H9 (cell line): ENCODE results near the gene APOL6. TPM values are rescaled to one million over a fixed set of nuclear protein-coding genes. Genes with fewer than 3 reads are reported as not detected.

Source experiments
- DNase-seq: peaks from one replicate; pipeline ENCODE4 v3.0.0-alpha.2; 2017
- H2AFZ ChIP-seq: one replicate; pipeline ENCODE4 v1.6.1; 2013; ENCODE audit warnings: mild to moderate bottlenecking, low read length, control low read depth, moderate library complexity
- H2AK5ac ChIP-seq: 2 replicates; pipeline ENCODE4 v1.6.1; 2013; ENCODE audit warnings: low read length, control low read depth, mixed read lengths; ENCODE audit not compliant: insufficient read length
- H2BK120ac ChIP-seq: one replicate; pipeline ENCODE4 v1.6.1; 2013; ENCODE audit warnings: low read depth, mild to moderate bottlenecking, low read length, control low read depth, inconsistent platforms; ENCODE audit not compliant: poor library complexity, severe bottlenecking
- H2BK12ac ChIP-seq: 2 replicates; pipeline ENCODE4 v1.6.1; 2013; ENCODE audit warnings: low read length, control low read depth, mixed read lengths, low read depth; ENCODE audit not compliant: insufficient read length
- H2BK15ac ChIP-seq: 2 replicates; pipeline ENCODE4 v1.6.1; 2013; ENCODE audit warnings: low read depth, low read length, control low read depth
- H2BK20ac ChIP-seq: one replicate; pipeline ENCODE4 v1.6.1; 2013; ENCODE audit warnings: low read depth, mild to moderate bottlenecking, low read length, control low read depth, inconsistent platforms; ENCODE audit not compliant: poor library complexity, severe bottlenecking
- H2BK5ac ChIP-seq: 2 replicates; pipeline ENCODE4 v1.6.1; 2013; ENCODE audit warnings: low read length, control low read depth, mixed read lengths; ENCODE audit not compliant: insufficient read length
- H3K14ac ChIP-seq: 2 replicates; pipeline ENCODE4 v1.6.1; 2013; ENCODE audit warnings: low read length, control low read depth; ENCODE audit not compliant: insufficient read depth
- H3K18ac ChIP-seq: 2 replicates; pipeline ENCODE4 v1.6.1; 2013; ENCODE audit warnings: low read depth, mild to moderate bottlenecking, mixed read lengths, low read length, control low read depth; ENCODE audit not compliant: insufficient read length
- H3K23ac ChIP-seq: 2 replicates; pipeline ENCODE4 v1.6.1; 2013; ENCODE audit warnings: low read length, control low read depth, mixed read lengths, low read depth; ENCODE audit not compliant: insufficient read length
- H3K23me2 ChIP-seq: 2 replicates; pipeline ENCODE4 v1.6.1; 2013; ENCODE audit warnings: low read depth, mild to moderate bottlenecking, mixed read lengths, low read length, control low read depth; ENCODE audit not compliant: insufficient read length, poor library complexity, severe bottlenecking
- H3K27ac ChIP-seq: 2 replicates; pipeline ENCODE4 v1.5.1; 2013; ENCODE audit warnings: low read length, control low read depth, mixed read lengths, low read depth; ENCODE audit not compliant: insufficient read length
- H3K27me3 ChIP-seq: 2 replicates; pipeline ENCODE4 v1.6.1; 2013; ENCODE audit warnings: low read length, control low read depth, inconsistent platforms; ENCODE audit not compliant: insufficient read depth
- H3K4ac ChIP-seq: 2 replicates; pipeline ENCODE4 v1.6.1; 2013; ENCODE audit warnings: low read depth, mild to moderate bottlenecking, control low read depth, inconsistent platforms, low read length, moderate library complexity
- H3K4me1 ChIP-seq: 2 replicates; pipeline ENCODE4 v1.6.1; 2013; ENCODE audit warnings: low read length, control low read depth, inconsistent platforms; ENCODE audit not compliant: insufficient read depth
- H3K4me2 ChIP-seq: 2 replicates; pipeline ENCODE4 v1.6.1; 2013; ENCODE audit warnings: low read length, control low read depth, mixed read lengths; ENCODE audit not compliant: insufficient read length, insufficient read depth
- H3K56ac ChIP-seq: 2 replicates; pipeline ENCODE4 v1.6.1; 2013; ENCODE audit warnings: low read depth, mild to moderate bottlenecking, mixed read lengths, low read length, control low read depth; ENCODE audit not compliant: insufficient read length
- H3K79me1 ChIP-seq: 2 replicates; pipeline ENCODE4 v1.6.1; 2013; ENCODE audit warnings: low read depth, mild to moderate bottlenecking, moderate library complexity, low read length, control low read depth, inconsistent platforms; ENCODE audit not compliant: insufficient read depth, poor library complexity, severe bottlenecking
- H3K79me2 ChIP-seq: 2 replicates; pipeline ENCODE4 v1.6.1; 2013; ENCODE audit warnings: low read length, control low read depth, inconsistent platforms; ENCODE audit not compliant: insufficient read depth
- H3K9ac ChIP-seq: 2 replicates; pipeline ENCODE4 v1.6.1; 2013; ENCODE audit warnings: low read length, control low read depth, mixed read lengths; ENCODE audit not compliant: insufficient read length; ENCODE audit errors: extremely low read depth
- H3K9me3 ChIP-seq: one replicate; pipeline ENCODE4 v1.6.1; 2013; ENCODE audit warnings: low read depth, low read length, inconsistent platforms; ENCODE audit not compliant: control insufficient read depth
- H3T11ph ChIP-seq: one replicate; pipeline ENCODE4 v1.6.1; 2013; ENCODE audit warnings: mild to moderate bottlenecking, low read length, control low read depth, inconsistent platforms
- H4K20me1 ChIP-seq: one replicate; pipeline ENCODE4 v1.6.1; 2013; ENCODE audit not compliant: control insufficient read depth, insufficient read length, insufficient read depth
- H4K5ac ChIP-seq: 2 replicates; pipeline ENCODE4 v1.6.1; 2013; ENCODE audit warnings: low read depth, mild to moderate bottlenecking, mixed read lengths, low read length, control low read depth; ENCODE audit not compliant: insufficient read length
- H4K8ac ChIP-seq: replicated peaks from 2 replicates; pipeline ENCODE4 v1.6.1; 2013; ENCODE audit warnings: low read length, control low read depth, mixed read lengths, low read depth; ENCODE audit not compliant: insufficient read length
- H4K91ac ChIP-seq: 2 replicates; pipeline ENCODE4 v1.6.1; 2013; ENCODE audit warnings: low read depth, mild to moderate bottlenecking, moderate library complexity, mixed read lengths, low read length, control low read depth; ENCODE audit not compliant: insufficient read length
- H3K27ac Mint-ChIP-seq, 3 experiments: 2 replicates in 2 of 3; 3 replicates in 1 of 3; pipeline ENCODE4 v1.8.0; 2020 to 2021; ENCODE audit warnings: mixed read lengths in 3 of 3, mild to moderate bottlenecking in 1 of 3, moderate library complexity in 1 of 3
- H3K27me3 Mint-ChIP-seq: 2 replicates; pipeline ENCODE4 v1.8.0; 2021; ENCODE audit warnings: low read depth, mild to moderate bottlenecking, moderate library complexity, mixed read lengths
- H3K36me3 Mint-ChIP-seq, 3 experiments: 2 replicates in 2 of 3; 3 replicates in 1 of 3; pipeline ENCODE4 v1.8.0; 2020 to 2021; ENCODE audit warnings: low read depth in 3 of 3, mixed read lengths in 3 of 3; ENCODE audit not compliant: insufficient read depth in 1 of 3
- H3K4me1 Mint-ChIP-seq, 2 experiments: 2 replicates each; pipeline ENCODE4 v1.8.0; 2020; ENCODE audit warnings: mixed read lengths in 2 of 2
- H3K4me3 Mint-ChIP-seq, 2 experiments: 2 replicates in 1 of 2; 3 replicates in 1 of 2; pipeline ENCODE4 v1.8.0; 2020 to 2021; ENCODE audit warnings: mild to moderate bottlenecking in 2 of 2, mixed read lengths in 2 of 2, moderate library complexity in 1 of 2
- H3K9me3 Mint-ChIP-seq, 2 experiments: 2 replicates in 1 of 2; 3 replicates in 1 of 2; pipeline ENCODE4 v1.8.0; 2020; ENCODE audit warnings: mild to moderate bottlenecking in 2 of 2, mixed read lengths in 2 of 2, moderate library complexity in 1 of 2
- CTCF ChIP-seq: fragments of 200-600 bp; sonication (generic); conservative IDR thresholded peaks from 3 replicates; pipeline ENCODE4 v1.8.0; 2021; ENCODE audit warnings: antibody characterized with exemption, mild to moderate bottlenecking
- WGBS: extraction: QIAGEN DNeasy Blood & Tissue Kit; methylation state at CpG from one replicate; pipeline ENCODE4 v1.1.7; 2013; ENCODE audit warnings: missing lambda C conversion rate, low lambda C conversion rate, mixed read lengths; ENCODE audit not compliant: insufficient read length; ENCODE audit errors: extremely low coverage; 5-methylcytosine and 5-hydroxymethylcytosine counted together
- total RNA-seq: library from RNA; stranded (reverse); gene quantifications from 2 replicates; pipeline ENCODE4 v1.2.1, GENCODE V29; 2021

The APOL6 gene
- total RNA-seq, 1 experiment from 2014 or later = 0.07 TPM

DNA sequence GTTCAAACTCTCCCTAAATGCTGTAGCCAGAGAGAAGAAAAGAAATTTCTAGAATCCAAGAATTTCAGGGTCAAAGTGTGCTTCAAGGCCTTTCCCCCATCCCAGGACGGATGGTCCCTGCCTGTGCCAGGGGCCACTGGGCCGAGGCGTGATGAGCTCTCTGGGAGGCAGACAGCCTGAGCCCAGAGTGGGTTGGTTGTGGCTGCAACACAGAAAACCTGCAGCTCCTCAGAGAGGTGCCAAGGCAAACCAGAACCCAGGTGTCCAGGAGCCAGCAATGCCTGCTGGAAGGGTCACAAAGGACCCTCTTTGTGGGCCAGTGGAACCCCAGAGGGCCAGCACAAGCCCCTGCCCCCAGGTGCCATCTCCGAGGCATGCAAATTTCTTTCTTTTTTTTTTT, 2.6 kb upstream of the APOL6 start:
- no peaks in the 10 kb centered on the region for H3K9me3 ChIP-seq
- no peak overlapping the region for H2BK5ac ChIP-seq
- no peak overlapping the region for H2BK15ac ChIP-seq
- H3K23me2 ChIP-seq = no peaks in the 10 kb centered on the region
- H3K9ac ChIP-seq = no peak overlapping the region
- no peak overlapping the region for H3K4ac ChIP-seq
- no peak overlapping the region for H3K14ac ChIP-seq
- H2AFZ ChIP-seq = no peak overlapping the region
- no peak overlapping the region for H3T11ph ChIP-seq
- no peaks in the 10 kb centered on the region for H3K79me2 ChIP-seq
- no peak overlapping the region for H4K8ac ChIP-seq
- DNase-seq = no peak
- H2BK120ac ChIP-seq = no peak overlapping the region
- Mint-ChIP-seq H3K36me3 (peaks cover 0 to under 1% (median 0%) of the 10 kb centered on the region in 3 experiments; a peak in 2 of 7 replicates), H3K4me1 (peaks cover 39 to 46% of the 10 kb centered on the region in 2 experiments), H3K27ac (no peak overlapping the region), H3K27me3 (no peaks in the 10 kb centered on the region; the same call in 1 of the 2 replicates), H3K9me3 (0 out of 5 replicates have a peak, but pooled peaks cover 0 to under 1% of the 10 kb centered on the region in 2 experiments), H3K4me3 (no peak overlapping the region)
- no peak overlapping the region for H2AK5ac ChIP-seq
- WGBS = no CpG with 5 or more reads among the region's 4 CpGs
- no peak for TF ChIP-seq CTCF
- no peak overlapping the region for H4K5ac ChIP-seq
- no peak overlapping the region for H3K18ac ChIP-seq
- no peak overlapping the region for H3K27ac ChIP-seq
- H3K79me1 ChIP-seq = no peaks in the 10 kb centered on the region
- H2BK12ac ChIP-seq = no peak overlapping the region
- no peak overlapping the region for H3K56ac ChIP-seq
- H4K20me1 ChIP-seq = no peaks in the 10 kb centered on the region
- no peak overlapping the region for H4K91ac ChIP-seq
- no peak overlapping the region for H2BK20ac ChIP-seq
- no peak overlapping the region for H3K23ac ChIP-seq
- peaks cover 2% of the 10 kb centered on the region; the same call in 1 of the 2 replicates for H3K4me1 ChIP-seq
- no peaks in the 10 kb centered on the region for H3K27me3 ChIP-seq
- H3K4me2 ChIP-seq = no peak overlapping the region
